Stimulated activated naive CD8-positive, alpha-beta T cell treated with anti-CD3 and anti-CD28 coated beads, Interleukin-15, Interleukin-2, amounts not matched to agents 100 U/mL and 50 U/mL, for 24 hours (primary cell): ENCODE results near the gene VPS18.
"Not testable (repeated sequence)": the region's sequence is repeated elsewhere in the genome, so short reads cannot be mapped to it uniquely, and the experiment has no call there.

Source experiments
- ATAC-seq: fragments of 150-1000 bp; cut with Tn5 transposase; one replicate; pipeline ENCODE4 v1.10.0; 2021
- DNase-seq: peaks from one replicate; pipeline ENCODE4 v3.0.0; 2021

Gene VPS18

GRCh38 chr15:40893733-40894680 is at the start of gene VPS18:
VPS18 (plus strand) TSS chr15:40894450; CDS start chr15:40894769, 319 bp downstream.
- peak; percentile 97 for ATAC-seq
- DNase-seq, result peak; percentile 100

- DNase-seq (peak; percentile 50), ATAC-seq (peak; percentile 26)
These were observed 49.6 kb upstream of the VPS18 start for GRCh38 chr15:40844696-40845030.

GRCh38 chr15:40845036-40845435 is 49.2 kb upstream of the VPS18 start:
- DNase-seq (no peak), ATAC-seq (peak; percentile 2)

GRCh38 chr15:40845511-40846284 is 48.6 kb upstream of the VPS18 start:
- DNase-seq (no peak), ATAC-seq (no peak)

- no peak for ATAC-seq
- no peak for DNase-seq
These were observed 47.4 kb upstream of the VPS18 start for GRCh38 chr15:40846841-40847222.

- ATAC-seq (no peak), DNase-seq (no peak)
These were observed 46.9 kb upstream of the VPS18 start for GRCh38 chr15:40847223-40847961.

GRCh38 chr15:40850576-40851112 is 43.6 kb upstream of the VPS18 start:
- DNase-seq, result no peak
- ATAC-seq, result no peak

GRCh38 chr15:40852529-40852928 is 41.7 kb upstream of the VPS18 start:
- DNase-seq (no peak), ATAC-seq (no peak)

- no peak for ATAC-seq
These were observed 40.9 kb upstream of the VPS18 start for GRCh38 chr15:40853241-40853890.

GRCh38 chr15:40854161-40854560 is 40.1 kb upstream of the VPS18 start:
- no peak for ATAC-seq
- no peak for DNase-seq

More at GRCh38 chr15:40853241-40853890, 40.9 kb upstream of the VPS18 start:
- DNase-seq, result no peak

- DNase-seq (no peak), ATAC-seq (no peak)
These were observed 38.5 kb upstream of the VPS18 start for GRCh38 chr15:40855706-40856234.

GRCh38 chr15:40856746-40857145 is 37.5 kb upstream of the VPS18 start:
- DNase-seq (no peak), ATAC-seq (no peak)

- ATAC-seq (peak; percentile 81), DNase-seq (peak; percentile 87)
These were observed 36.5 kb upstream of the VPS18 start for GRCh38 chr15:40857601-40858341.

- DNase-seq, result no peak
- no peak for ATAC-seq
These were observed 35.5 kb upstream of the VPS18 start for GRCh38 chr15:40858706-40859105.

GRCh38 chr15:40859206-40859851 is 34.9 kb upstream of the VPS18 start:
- DNase-seq, result peak; percentile 90
- ATAC-seq, result peak; percentile 84

GRCh38 chr15:40861147-40861546 is 33.1 kb upstream of the VPS18 start:
- DNase-seq, ATAC-seq: not testable (repeated sequence)

- no peak for DNase-seq
- ATAC-seq, result no peak
These were observed 30.5 kb upstream of the VPS18 start for GRCh38 chr15:40863660-40864270.

- no peak for ATAC-seq
- no peak for DNase-seq
These were observed 27.1 kb upstream of the VPS18 start for GRCh38 chr15:40867199-40867598.

- no peak for DNase-seq
- ATAC-seq, result no peak
These were observed 24.6 kb upstream of the VPS18 start for GRCh38 chr15:40869686-40870085.

GRCh38 chr15:40870716-40871115 is 23.5 kb upstream of the VPS18 start:
- DNase-seq (no peak), ATAC-seq (no peak)
